HG03432 (cell line): Measurements from ENCODE around the gene PIMREG.

ENCODE experiments used
- ATAC-seq: cut with Tn5 transposase; IDR thresholded peaks from one replicate; pipeline ENCODE4 v1.9.1; 2021; ENCODE audit warnings: mild to moderate bottlenecking, moderate library complexity; ENCODE audit not compliant: unreplicated experiment

The PIMREG gene, protein sequence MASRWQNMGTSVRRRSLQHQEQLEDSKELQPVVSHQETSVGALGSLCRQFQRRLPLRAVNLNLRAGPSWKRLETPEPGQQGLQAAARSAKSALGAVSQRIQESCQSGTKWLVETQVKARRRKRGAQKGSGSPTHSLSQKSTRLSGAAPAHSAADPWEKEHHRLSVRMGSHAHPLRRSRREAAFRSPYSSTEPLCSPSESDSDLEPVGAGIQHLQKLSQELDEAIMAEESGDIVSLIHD

DNA sequence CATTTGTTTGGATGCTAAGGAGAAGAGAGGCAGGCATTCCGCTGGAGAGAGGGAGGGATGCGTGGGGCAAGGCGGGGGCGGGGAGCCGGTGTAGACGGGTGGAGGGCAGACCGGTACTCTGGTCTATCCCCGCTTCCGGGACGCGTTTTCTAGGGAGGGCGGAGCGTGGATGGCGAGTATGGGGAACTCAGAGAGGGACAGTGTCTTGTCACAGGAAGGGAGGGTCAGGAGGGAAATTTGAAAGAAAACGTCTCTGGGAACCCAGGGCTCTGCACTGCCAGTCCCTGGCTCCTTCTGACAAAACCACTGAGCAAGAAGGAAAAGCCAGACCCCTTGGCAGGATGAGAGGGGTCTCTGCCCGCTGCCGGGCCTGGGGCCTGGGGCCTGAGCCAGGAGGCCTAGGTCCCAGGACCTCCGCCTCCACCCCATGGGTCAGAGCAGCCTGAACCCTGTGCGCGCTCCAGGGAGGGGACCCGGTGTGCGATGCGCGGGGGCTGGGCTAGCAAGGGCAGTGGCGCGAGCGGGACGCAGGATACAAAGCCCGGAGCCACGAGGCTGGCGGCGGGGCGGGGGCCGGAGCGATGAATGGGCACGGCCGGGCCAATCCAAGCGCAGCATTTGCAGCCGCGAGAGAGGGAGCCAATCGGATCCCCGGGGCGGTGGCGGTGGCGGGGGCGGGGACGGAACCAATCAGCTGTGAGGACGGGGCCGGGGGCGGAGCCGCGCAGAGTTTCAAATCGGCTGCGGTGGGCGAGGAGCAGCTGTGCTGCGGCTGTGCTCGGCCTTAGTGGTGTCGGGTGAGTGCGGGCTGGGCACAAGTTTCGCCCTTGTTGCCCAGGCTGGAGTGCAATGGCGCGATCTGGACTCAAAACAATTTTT, at the start of gene PIMREG:
Gene PIMREG (plus strand): TSS at position 764 of the 879 bp plus-strand sequence. CDS start 656 bp downstream, outside the sequence.
- peak; percentile 89 for ATAC-seq

DNA sequence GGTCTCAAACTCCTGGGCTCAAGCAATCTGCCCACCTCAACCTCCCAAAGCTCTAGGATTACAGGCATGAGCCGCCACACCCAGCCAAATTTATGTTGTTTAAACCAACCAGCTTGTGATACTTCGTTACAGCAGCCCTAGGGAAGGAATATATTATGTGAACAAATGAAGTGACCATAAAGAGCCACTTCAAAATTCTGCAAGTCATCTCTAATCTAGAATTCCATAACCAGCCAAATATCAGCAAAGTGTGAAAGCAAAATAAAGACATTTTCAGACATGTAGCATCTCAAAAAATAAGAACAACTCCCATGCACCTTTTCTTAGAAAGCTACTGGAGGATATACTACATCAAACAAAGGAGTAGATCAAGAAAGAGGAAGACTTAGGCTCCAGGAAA, 45.3 kb upstream of the PIMREG start:
- no peak for ATAC-seq

GRCh38 chr17:6402258-6402657, 42.0 kb upstream of the PIMREG start:
- ATAC-seq: no peak

GRCh38 chr17:6408276-6408675, 36.0 kb upstream of the PIMREG start:
- no peak for ATAC-seq

DNA sequence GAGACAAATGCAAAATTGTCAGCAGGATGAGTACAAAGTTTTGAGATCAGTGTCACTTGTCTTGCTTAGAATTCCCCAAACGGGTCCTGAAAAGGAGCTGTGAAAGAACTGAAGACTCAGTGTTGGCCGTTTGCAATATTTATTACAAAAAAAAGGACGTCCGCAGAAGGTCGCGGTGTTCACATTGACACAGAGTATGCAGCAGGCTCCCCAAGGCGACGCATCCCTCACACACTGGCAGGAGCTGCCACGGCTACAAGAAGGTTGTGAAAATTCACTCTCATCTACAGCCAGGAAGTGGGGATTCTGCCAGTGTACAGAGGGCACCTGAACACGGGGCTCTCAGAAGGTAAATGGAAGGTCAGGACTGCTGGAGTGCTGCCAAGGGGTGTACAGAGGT, 35.5 kb upstream of the PIMREG start:
- no peak for ATAC-seq

- no peak for ATAC-seq
Observed at GRCh38 chr17:6413065-6413464, 31.2 kb upstream of the PIMREG start.

DNA sequence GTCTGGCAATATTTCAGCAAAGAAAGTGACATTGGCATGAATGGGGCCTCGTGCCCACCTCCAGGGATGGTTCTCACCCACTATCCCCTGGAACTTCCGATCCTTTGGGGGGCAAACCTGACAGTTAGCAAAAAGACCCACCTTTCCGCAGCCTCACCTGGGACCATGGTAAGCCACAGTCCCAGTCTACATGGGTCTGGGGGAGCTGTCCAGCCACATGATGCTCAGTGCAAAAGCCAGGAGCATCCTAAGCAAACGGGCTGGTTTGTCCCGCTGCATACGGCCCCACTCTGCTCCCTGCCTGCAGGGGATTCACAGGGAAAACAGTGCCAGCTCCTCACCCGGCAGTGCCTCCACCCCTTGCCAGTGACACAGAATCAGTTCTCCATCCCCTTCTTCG, 28.6 kb upstream of the PIMREG start:
- ATAC-seq: no peak

- no peak for ATAC-seq
Observed at GRCh38 chr17:6420173-6420641, 24.0 kb upstream of the PIMREG start.

DNA sequence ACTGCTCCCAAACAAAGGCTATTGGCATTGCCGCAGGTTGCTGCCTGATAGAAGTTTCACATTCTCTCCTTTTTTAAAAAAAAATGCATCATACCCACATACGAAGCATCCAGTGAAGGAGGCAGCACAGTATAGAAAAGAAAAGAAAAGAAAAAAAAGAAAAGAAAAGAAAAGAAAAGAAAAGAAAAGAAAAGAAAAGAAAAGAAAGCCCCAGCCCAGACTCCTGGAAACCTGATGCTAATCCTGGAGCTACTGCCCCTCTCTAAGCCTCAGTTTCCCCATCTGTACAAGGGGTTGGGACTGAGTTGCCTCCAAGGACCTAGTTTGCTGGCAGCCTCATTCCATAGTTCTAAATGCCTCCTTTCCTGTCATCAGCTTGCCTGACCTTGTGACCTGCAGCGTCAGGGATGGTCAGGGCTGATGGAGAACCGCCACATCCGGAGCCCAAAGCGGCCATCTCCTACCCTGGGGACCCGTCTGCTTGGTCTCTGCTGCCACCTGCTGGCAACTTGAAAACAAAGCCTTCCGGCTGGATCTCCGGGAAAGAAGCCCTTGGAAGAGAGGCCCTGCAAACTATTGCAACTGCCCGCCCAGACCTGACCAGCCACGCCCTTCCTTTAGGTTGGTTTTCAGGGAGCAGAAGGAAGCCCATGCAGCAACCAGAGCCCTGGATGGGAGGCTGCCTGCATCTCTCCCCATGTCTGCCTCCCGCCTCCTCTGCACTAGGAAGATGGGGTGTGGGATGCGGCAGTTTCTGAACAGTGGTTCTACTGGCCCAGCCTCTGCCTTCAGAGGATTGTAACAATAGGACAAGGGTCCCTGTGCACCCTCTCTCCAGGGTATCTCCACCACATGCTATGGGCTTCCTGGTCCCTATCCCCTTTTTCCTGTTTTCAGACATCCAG, 22.3 kb upstream of the PIMREG start:
- no peak for ATAC-seq

GRCh38 chr17:6422654-6423241, 21.5 kb upstream of the PIMREG start:
- no peak for ATAC-seq

DNA sequence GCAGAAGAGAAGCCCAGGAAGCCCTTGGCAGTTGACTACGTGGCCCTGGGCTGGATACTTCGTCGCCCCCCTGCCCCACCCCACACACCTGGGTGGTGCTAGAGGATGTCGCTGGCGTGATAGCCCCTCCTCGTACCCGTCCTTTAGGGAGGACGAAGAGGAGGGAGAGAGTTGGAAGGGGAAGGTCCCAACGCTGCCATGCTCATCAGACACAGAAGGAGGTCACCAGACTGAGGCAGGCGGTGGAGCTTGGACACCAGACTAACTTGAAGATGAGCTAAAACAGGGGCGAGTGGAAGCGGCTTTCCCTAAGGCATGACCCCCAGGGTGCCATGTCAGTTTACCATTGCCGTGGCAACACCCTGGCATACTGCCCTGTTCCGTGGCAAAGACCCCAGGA, 20.3 kb upstream of the PIMREG start:
- no peak for ATAC-seq

- ATAC-seq: no peak
Observed at GRCh38 chr17:6425407-6425806, 18.8 kb upstream of the PIMREG start.

- ATAC-seq: no peak
Observed at GRCh38 chr17:6426356-6427101, 17.7 kb upstream of the PIMREG start.

DNA sequence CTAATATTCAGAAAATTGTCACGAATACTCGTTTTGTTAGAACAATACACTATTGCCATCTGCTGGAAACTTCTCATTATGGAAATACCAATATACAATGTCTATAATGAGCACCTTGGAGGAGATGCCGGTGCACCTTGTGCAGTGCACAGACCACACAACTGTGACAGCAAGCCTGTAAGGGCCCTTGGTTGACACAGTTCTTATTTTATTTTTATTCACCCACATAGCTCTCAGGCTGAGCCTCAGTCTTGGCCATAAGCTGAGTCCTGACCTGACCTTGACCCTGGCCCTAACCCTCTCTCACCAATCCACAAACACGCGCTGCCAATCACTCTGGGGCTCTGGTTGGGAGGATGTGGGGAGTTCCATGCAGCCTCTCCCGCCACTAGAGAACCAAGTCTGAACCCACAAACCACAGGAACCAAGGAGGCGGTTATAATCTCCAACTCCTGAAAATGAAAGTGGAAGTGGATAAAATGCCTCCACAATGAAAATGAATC, 16.9 kb upstream of the PIMREG start:
- no peak for ATAC-seq

DNA sequence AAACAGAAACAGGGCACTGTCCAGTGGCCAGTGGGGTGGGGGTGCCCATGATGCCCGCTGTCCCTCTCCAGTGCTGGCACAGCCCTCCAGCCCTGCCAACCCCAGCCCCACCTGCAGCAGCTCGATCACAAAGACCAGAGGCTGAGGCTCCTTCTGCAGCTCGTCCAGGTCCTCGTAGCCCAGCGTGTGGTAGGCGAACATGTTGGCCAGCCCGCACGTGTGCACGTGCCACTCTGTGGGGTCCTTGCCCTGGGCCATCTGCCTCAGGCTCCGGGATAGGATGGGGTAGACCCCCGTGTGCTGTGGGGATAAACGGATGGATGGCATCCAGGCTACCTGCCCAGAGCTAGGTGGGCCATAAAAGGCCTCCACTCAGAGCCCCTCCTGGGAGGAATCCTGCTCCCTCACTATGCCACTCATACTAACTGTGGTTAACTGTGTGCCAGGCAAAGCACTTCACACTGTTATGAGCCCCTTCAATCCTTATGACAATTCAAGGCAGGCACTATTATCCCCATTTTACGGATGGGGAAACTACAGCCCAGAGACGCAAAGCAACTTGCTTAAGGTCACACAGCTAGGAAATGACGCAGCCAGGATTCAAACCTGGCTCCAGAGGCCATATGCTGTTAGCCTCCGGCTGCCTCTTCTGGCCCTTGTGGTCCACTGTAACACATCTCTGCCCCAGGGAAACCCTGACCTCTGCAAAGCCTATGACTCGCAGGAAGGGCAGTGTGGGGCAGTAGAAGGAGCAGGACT, 15.9 kb upstream of the PIMREG start:
- ATAC-seq: no peak

DNA sequence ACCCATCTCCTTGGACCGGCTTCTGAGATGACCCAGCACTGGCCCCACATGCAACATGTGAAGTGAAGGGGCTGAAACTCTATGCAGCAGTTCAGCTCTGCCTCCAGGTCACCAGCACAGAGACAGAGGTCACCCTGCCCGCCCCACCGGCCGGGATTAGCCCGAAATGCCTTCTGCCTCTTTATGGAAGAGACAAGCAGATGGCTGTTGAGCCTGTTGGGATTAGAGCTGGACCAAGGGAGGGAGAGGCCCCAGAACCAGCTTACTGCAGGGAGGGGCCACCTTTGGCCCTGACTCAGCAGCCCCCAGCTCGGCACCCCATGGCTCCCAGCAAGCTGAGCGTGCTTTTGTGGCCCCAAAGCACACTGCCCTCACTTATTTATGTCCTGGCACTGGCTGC, 15.0 kb upstream of the PIMREG start:
- no peak for ATAC-seq

DNA sequence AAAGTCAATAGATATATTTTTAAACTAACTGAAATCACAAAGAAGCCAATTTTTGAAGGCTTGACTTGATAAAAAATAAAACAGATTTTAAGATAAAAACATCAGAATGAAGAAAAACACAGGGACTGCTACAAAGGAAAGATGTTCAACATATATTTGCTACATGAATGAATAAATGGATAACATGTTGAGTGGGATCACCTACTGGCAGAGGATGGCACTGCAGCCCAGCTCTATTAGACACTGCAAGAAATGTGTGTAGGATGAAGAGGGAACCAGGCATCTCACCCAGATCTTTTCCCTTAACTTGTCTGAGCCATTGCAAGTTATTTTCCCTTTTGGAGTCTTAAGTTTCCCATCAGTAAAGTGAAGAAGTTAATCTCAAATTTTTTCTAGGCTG, 13.5 kb upstream of the PIMREG start:
- no peak for ATAC-seq

- no peak for ATAC-seq
Observed at GRCh38 chr17:6435051-6435450, 9.2 kb upstream of the PIMREG start, which contains the start of gene AIPL1. TSS of gene AIPL1 (minus strand) at chr17:6435121. CDS start at chr17:6435104, 17 bp downstream.

DNA sequence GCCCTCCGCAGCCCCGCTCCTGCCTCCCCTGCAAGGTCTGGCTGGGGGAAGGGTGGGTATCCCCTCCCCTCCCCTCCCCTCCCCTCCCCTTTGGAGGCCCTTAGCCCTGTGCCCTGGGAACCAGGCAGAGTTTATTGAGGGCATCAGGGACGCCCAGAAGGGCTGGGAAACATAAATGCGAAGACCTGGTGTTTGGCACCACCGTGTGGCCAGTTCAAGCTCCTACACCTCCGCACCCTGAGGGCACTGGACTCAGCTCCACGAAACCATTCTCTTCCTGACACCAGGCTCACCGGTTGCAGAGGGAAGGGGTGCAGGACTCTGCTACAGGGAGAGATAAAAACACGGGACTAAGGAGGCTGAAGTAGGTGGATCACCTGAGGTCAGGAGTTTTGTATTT, 8.3 kb upstream of the PIMREG start:
- no peak for ATAC-seq
